ENCODE results near the gene ZNF445.
"Not testable (repeated sequence)": the region's sequence is repeated elsewhere in the genome, so short reads cannot be mapped to it uniquely, and the experiment has no call there.

Gene ZNF445

DNA sequence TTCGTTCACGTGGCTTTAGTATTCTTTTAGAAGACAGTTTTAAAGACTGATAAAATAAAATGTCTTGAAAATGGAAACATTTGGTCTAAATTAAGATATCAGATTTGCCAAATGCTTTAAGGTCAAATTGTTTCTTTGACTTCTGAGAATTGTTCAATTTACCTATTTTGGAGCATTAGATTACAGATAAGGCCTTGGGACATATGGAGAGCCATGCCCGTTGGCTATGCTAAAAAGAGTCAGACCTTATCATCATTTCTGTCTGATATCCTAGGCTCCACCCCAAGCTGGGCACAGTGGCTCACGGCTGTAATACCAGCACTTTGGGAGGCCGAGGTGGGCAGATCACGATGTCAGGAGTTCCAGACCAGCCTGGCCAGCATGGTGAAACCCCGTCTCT, 13.0 kb downstream of the ZNF445 start:
- ATAC-seq = no peak
- H3K36me3 Mint-ChIP-seq = peaks cover 45% of the 10 kb centered on the region
- no peak overlapping the region for H3K4me3 Mint-ChIP-seq
- no peak overlapping the region for H3K27ac Mint-ChIP-seq
- H3K4me1 Mint-ChIP-seq = peaks cover 10% of the 10 kb centered on the region
- no peak for DNase-seq (ENCODE audit: low spot score in 2 of 2)
- peaks cover 9% of the 10 kb centered on the region for H3K9me3 Mint-ChIP-seq

DNA sequence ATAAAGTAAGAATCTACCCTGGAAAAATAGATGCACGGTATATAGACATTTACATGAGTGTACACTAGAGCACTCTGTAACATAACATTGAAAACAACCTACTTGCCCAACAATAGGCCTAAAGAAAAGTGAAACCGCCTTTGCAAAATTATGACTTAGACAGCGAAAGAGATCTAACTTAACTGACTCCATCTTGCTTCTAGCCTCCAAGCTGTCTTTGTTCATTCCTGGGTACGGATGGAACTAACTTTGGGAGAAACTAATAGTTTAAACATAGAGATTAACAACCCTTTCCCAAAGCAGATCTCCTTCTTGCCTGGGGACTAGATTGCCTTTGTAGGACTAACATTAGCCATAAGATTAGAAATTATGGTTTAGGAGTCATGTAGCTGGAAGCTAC, 17.4 kb downstream of the ZNF445 start:
- H3K4me3 Mint-ChIP-seq; H3K4me1 Mint-ChIP-seq; H3K9me3 Mint-ChIP-seq; H3K27ac Mint-ChIP-seq; DNase-seq (ENCODE audit: low spot score in 2 of 2); ATAC-seq: not testable (repeated sequence)
- H3K36me3 Mint-ChIP-seq = peaks cover 54% of the 10 kb centered on the region

DNA sequence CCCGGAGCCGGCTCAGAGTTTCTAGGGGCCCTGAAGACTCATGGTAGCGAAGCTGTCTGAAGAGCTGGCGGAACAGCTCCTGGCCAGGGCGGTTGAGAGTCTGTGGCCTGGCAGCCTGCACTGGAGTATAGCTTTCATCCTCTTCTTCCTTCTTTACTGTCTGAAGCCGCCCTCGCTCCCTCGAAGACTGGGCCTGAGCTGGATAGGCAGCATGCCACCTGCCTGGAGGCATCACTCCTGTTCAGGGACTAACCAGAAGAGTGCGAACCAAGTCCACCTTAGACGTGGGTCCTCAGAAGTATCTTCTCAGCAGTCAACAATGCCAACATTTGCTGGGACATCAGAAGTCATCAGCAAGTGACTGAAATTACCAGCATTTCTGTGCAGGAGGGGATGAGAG, 22.2 kb downstream of the ZNF445 start:
- Mint-ChIP-seq H3K4me1 (peaks cover 6% of the 10 kb centered on the region), H3K27ac (peak overlapping the region; percentile 48), H3K36me3 (peaks cover 73% of the 10 kb centered on the region), H3K9me3 (no peaks in the 10 kb centered on the region), H3K4me3 (no peak overlapping the region)
- DNase-seq (ENCODE audit: low spot score in 2 of 2) (no peak), ATAC-seq (no peak)

DNA sequence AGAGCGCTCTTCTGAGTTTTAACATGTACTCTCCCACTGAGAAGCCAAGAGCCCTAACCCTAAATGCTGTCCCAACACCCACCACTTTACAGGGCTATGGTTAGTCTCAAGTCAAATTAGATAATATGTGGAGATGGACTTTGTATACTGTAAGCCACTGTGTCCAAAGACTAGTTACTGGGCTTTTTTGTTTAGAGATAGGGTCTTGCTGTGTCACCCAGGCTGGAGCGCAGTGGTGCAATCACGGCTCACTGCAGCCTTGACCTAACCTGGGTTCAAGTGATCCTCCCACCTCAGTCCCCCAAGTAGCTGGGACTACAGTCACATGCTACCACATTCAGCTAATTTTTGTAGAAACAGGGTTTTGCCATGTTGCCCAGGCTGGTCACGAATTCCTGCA, 23.2 kb downstream of the ZNF445 start:
- Mint-ChIP-seq H3K27ac (no peak overlapping the region), H3K4me3 (no peak overlapping the region), H3K9me3 (no peaks in the 10 kb centered on the region), H3K36me3 (peaks cover 82% of the 10 kb centered on the region), H3K4me1 (peaks cover 6% of the 10 kb centered on the region)
- ATAC-seq (no peak), DNase-seq (ENCODE audit: low spot score in 2 of 2) (no peak)

DNA sequence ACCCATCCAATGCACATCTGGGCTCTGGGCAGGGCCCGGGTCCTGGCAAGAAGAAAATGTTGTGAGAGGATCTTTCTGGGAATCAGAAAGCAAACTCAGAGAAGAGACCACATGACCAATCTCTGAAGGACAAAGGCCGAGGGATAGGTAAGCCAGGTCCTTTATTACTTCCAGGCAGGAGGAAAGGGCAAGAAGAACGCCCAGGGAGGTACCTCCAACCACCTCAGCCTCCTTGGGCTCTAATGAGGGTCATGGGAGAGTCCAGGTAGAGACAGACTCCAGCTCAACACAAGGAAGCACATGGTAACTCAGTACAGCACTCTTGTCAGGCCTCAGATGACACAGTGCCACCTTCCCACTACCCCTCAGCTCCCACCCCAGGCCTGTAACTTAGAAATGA, 26.0 kb downstream of the ZNF445 start:
- peaks cover 90% of the 10 kb centered on the region for H3K36me3 Mint-ChIP-seq
- ATAC-seq = no peak
- peaks cover 7% of the 10 kb centered on the region for H3K9me3 Mint-ChIP-seq
- peak overlapping the region; percentile 14 for H3K27ac Mint-ChIP-seq
- no peak for DNase-seq (ENCODE audit: low spot score in 2 of 2)
- H3K4me3 Mint-ChIP-seq = no peak overlapping the region
- peaks cover 6% of the 10 kb centered on the region for H3K4me1 Mint-ChIP-seq

DNA sequence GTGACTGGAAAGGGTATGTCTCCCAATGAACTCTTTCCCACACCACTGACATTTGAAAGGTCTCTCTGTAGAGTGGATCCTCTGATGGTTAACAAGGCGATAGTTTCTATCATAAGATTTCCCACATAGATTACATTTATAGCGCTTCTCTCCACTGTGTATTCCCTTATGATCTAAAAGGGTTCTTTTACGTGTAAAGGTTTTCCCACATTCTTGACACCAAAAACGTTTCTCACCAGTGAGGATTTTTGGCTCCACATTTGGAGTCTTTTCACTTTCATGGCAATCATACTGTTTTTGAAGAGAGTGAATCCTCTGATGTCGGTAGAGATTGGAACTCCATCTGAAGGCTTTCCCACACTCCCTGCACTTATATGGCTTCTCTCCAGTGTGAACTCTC, 30.5 kb downstream of the ZNF445 start:
- peaks cover 7% of the 10 kb centered on the region for H3K9me3 Mint-ChIP-seq
- peaks cover 57% of the 10 kb centered on the region for H3K36me3 Mint-ChIP-seq
- H3K4me3 Mint-ChIP-seq = no peak overlapping the region
- peaks cover 17% of the 10 kb centered on the region for H3K4me1 Mint-ChIP-seq
- ATAC-seq (no peak), DNase-seq (ENCODE audit: low spot score in 2 of 2) (no peak)
- no peak overlapping the region for H3K27ac Mint-ChIP-seq

DNA sequence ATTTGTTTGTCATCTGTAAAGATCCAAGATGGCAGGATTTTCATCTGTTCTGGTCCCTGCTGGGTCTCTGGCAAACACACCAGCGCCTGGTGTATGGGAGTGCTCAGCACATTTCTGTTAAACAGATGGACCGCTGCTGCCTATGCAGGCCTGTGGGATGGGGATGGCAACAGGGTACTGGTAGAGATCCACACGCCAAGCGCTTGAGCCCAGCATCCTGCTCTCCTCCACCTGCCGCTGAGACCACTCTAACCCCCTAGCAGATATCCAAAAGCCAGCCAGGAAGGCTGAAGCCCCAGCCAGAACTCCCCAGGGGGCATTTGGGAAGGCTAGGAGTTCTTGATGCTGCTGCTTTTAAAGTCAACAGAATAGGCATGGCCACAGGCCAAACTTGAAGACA, 31.7 kb downstream of the ZNF445 start:
- Mint-ChIP-seq H3K27ac (no peak overlapping the region), H3K4me1 (peaks cover 23% of the 10 kb centered on the region), H3K9me3 (peaks cover 7% of the 10 kb centered on the region), H3K36me3 (peaks cover 50% of the 10 kb centered on the region), H3K4me3 (no peak overlapping the region)
- DNase-seq (ENCODE audit: low spot score in 2 of 2) (no peak), ATAC-seq (no peak)

DNA sequence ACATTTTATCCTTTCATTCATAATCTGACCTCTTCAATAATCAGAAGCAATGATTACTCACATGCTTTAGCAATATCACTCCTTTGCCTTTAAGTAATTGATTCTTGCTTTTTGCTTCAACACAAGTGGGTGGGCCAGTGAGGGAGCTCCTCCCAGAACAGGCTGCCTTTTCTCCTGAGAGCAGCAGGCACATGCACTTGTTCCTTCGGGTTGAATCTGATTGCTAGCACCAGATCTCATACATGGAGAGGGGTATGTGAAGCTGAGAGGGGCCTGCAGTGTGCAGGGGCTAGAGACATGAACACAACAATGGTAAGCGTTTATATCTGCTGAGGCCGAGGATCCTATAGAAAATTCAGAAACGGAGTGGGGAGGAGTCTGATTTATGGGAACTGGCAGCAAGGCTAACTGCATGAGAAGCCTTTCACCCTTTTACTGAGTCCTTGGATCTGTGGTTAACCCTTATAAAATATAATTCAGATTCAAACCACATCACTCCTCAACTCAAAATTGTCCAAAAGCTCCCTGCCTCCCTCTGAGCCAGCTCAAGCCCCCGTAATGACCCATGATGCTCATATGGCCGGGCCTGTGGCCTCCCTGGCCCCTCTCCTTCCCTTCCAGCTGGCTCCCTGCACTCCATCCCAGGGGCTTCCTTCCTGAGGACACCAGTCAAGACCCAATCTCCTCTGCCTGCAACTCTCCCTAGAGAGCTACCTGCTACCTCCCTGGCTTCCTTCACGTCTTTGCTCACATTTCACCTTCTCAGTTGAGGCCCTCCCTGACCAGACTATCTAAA, 32.4 kb downstream of the ZNF445 start:
- no peak overlapping the region for H3K27ac Mint-ChIP-seq
- peaks cover 7% of the 10 kb centered on the region for H3K9me3 Mint-ChIP-seq
- ATAC-seq (no peak), DNase-seq (ENCODE audit: low spot score in 2 of 2) (no peak)
- no peak overlapping the region for H3K4me3 Mint-ChIP-seq
- peaks cover 28% of the 10 kb centered on the region for H3K4me1 Mint-ChIP-seq
- H3K36me3 Mint-ChIP-seq = peaks cover 43% of the 10 kb centered on the region

DNA sequence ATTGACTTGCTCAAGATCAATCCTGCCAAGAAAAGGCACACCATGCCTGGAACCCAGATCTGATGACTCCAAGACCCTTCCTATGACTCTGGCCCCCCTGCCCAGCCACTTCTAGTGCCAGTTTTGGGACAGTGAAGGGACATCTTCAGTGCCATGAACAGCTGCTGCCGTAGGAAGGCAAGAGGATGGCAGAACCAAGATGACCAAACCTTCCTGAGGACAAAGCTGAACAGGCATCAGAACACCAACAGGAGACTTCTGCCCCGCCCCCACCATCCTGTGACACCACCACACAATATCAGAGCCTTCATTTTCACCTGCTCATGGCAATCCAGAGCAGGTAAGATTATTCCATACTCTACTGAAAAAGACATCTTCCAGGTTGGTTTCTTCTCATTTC, 33.0 kb downstream of the ZNF445 start:
- Mint-ChIP-seq H3K36me3 (peaks cover 38% of the 10 kb centered on the region), H3K27ac (no peak overlapping the region)

DNA sequence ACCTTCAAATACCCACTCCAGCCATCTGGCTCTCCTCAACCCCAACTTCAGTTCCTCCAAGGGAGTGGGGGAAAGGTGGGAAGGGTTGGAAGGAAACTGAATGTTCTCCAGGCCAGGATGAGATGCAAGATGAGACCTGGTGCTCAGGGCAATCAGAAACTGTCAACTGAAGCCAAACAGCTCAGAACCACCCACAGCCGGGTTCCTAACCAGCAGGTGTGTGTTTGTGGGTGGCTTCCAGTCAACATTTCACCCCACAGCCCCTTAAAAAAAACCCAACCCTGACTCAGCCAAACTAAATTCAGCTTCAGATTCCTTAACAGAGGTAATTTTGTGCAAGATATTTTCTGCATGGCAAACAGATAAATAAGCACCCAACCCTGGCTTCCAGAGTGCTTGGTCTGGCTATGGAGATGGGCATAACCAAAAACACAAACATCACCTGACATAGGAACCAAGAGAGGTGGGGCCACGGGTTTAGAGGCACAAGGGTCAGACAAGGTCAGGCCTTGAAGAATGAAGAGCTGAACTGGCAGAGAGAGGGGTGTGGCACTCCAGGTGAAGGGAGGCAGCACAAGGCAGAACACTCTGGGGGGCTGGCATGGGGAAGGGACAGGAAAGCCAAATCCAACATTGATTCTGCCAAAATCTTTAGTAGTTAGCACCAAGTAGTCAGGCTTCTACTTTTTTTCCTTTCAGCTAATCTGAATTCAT, 34.7 kb downstream of the ZNF445 start:
- H3K36me3 Mint-ChIP-seq = peaks cover 22% of the 10 kb centered on the region
- H3K4me1 Mint-ChIP-seq = peaks cover 38% of the 10 kb centered on the region
- no peak overlapping the region for H3K4me3 Mint-ChIP-seq
- DNase-seq (ENCODE audit: low spot score in 2 of 2) = no peak
- H3K27ac Mint-ChIP-seq = peak overlapping the region; percentile 78
- H3K9me3 Mint-ChIP-seq = no peaks in the 10 kb centered on the region
- no peak for ATAC-seq

More for the DNA sequence above, 33.0 kb downstream of the ZNF445 start:
- Mint-ChIP-seq H3K4me3 (no peak overlapping the region), H3K9me3 (peaks cover 7% of the 10 kb centered on the region), H3K4me1 (peaks cover 35% of the 10 kb centered on the region)
- no peak for ATAC-seq
- DNase-seq (ENCODE audit: low spot score in 2 of 2) = no peak

DNA sequence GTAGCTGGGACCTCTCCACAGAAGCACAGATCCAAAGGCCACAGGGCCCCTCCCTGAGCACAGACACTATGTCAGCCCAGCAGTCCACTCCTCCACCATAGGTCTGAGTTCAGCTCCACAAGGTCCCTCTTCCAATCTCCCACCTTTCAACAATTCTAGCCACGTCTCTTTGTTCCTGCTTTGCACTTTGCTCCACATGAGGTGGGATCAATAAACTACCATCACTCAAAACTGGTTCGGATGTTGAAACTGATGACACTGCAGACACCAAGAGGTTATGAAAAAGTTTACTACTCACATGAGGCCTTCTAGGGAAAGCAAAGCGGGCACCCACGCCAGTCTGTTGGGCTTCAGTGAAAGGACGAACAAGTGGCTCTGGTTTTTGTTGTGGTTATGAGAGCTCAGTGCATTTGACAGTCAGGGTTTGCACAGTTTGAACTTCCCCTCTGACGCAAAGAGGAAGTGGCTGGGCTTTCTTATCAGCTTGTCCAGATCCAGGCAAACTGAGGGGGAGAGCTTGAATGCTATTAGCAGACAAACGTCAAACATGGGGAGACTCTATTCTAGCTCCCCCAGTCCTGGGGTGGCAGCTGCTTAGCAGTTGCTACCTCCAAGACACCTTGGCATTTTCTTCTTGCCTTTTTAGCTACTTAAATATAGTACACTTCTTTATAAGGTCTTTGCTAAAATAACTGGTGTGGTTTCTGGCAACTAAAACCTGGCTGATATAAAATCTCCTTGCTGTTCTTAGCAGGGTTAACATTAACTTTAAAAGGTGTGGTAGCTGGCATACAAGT, 37.8 kb downstream of the ZNF445 start:
- peak overlapping the region; percentile 25 for H3K4me3 Mint-ChIP-seq
- peaks cover 4% of the 10 kb centered on the region for H3K36me3 Mint-ChIP-seq
- peak; percentile 98 for ATAC-seq
- no peaks in the 10 kb centered on the region for H3K9me3 Mint-ChIP-seq
- peak; percentile 22 to 77 for DNase-seq (ENCODE audit: low spot score in 2 of 2)
- peak overlapping the region; percentile 7 for H3K27ac Mint-ChIP-seq
- H3K4me1 Mint-ChIP-seq = peaks cover 38% of the 10 kb centered on the region

DNA sequence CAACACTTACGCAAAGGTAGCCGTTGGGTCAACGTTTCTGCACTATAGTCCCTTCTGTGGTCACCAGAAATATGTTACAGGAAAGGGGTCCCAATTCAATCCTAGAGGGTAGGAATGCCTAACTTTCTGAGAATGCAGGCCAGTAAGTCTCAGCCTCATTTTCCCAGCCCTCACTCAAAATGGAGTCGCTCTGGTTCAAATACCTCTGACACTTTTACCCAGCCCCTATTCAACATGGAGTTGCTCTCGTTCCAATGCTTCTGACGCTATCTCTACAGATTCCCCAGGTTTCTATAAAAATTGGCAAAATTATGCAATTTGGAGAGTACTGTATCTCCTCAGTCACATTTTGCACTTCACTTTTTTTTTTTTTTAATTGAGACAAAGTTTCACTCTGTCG, 39.7 kb downstream of the ZNF445 start:
- ATAC-seq (no peak), DNase-seq (ENCODE audit: low spot score in 2 of 2) (no peak)
- H3K4me3 Mint-ChIP-seq = no peak overlapping the region
- no peaks in the 10 kb centered on the region for H3K36me3 Mint-ChIP-seq
- H3K27ac Mint-ChIP-seq = no peak overlapping the region
- H3K9me3 Mint-ChIP-seq = no peaks in the 10 kb centered on the region
- H3K4me1 Mint-ChIP-seq = peaks cover 34% of the 10 kb centered on the region

DNA sequence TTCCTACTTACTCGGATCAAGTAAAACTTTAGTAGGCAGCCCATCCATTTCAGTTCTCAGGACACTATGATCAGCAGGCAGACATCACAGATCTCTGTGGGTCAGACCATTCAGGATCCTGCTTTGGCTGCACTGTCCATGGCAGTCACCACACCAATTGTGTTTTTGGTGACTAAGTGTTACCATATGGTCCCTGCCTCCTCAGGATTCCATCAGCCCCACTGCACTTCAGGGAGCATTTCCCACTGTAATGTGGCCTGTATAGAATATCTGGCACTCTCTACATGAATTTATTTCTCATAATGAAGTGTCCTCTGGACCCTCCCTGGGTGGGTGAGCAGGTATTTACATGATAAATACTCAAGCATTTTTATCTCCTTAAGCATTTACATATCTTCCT, 41.3 kb downstream of the ZNF445 start:
- Mint-ChIP-seq H3K9me3 (no peaks in the 10 kb centered on the region), H3K4me1 (peaks cover 19% of the 10 kb centered on the region), H3K4me3 (no peak overlapping the region), H3K27ac (no peak overlapping the region), H3K36me3 (no peaks in the 10 kb centered on the region)
- DNase-seq (ENCODE audit: low spot score in 2 of 2) (no peak), ATAC-seq (no peak)

DNA sequence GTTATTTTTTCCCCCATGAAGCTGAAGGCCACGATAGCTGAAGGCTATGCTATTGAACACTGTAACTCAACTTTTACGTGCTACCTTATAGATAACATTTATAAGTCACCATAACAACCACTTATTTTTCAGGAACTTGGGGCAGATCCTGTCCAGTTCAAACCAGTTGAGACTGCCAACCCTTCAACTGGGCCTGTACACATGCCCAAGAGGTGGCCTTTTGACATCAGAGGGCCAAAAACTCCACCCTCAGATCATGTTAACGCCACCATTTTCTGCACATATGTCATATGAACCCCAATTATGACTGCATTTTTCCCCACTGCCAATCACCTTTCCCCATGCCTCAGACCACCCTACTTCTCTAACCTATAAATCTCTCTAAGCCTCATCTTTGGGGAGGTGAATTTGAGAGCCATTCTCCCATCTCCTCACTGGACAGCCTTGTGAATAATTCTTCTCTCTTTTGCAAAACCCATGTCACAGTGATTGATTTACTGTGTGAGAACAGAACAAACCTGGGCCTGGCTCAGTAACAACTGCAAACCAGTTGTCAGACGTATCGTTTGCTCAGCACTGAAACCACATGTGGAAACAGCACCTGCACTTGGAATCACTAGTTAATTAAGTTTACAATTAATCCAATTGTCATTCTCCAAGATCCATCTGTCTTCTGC, 42.5 kb downstream of the ZNF445 start:
- Mint-ChIP-seq H3K36me3 (no peaks in the 10 kb centered on the region), H3K4me3 (no peak overlapping the region), H3K4me1 (peaks cover 9% of the 10 kb centered on the region), H3K27ac (no peak overlapping the region), H3K9me3 (no peaks in the 10 kb centered on the region)
- no peak for DNase-seq (ENCODE audit: low spot score in 2 of 2)
- no peak for ATAC-seq

DNA sequence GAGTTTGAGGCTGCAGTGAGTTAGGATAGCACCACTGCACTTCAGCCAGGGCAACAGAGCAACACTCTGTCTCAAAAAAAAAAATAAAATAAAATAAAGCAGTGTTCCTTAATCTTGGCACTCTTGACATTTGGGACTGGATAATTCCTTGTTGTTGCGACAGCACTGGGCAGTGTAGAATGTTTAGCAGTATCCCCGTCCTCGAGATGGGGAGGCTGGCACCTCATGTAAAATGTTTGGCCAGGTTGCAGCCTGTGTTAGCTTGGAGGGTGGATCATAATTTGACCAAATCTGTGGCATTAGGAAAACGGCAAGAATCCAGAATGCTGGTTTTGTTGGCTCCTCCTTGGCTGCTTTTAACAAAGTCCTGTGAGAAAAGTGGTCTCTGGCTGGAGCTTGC, 47.0 kb downstream of the ZNF445 start:
- Mint-ChIP-seq H3K4me1 (no peaks in the 10 kb centered on the region), H3K4me3 (no peak overlapping the region), H3K27ac (no peak overlapping the region), H3K36me3 (no peaks in the 10 kb centered on the region), H3K9me3 (no peaks in the 10 kb centered on the region)
- ATAC-seq = no peak
- no peak for DNase-seq (ENCODE audit: low spot score in 2 of 2)

Data from stimulated activated effector memory CD8-positive, alpha-beta T cell treated with anti-CD3 and anti-CD28 coated beads, Interleukin-12 subunit alpha, Interleukin-12 subunit beta, amount 100 ng/mL, for 72 hours (primary cell).